Nucleus accumbens (tissue), 56 donors: ENCODE measurements around the gene ATP2A3.

Experiments used
- DNase-seq, 56 donors: peaks; one replicate each; lab custom pipeline; 2025; lab: John Stamatoyannopoulos, UW

Gene ATP2A3

DNA sequence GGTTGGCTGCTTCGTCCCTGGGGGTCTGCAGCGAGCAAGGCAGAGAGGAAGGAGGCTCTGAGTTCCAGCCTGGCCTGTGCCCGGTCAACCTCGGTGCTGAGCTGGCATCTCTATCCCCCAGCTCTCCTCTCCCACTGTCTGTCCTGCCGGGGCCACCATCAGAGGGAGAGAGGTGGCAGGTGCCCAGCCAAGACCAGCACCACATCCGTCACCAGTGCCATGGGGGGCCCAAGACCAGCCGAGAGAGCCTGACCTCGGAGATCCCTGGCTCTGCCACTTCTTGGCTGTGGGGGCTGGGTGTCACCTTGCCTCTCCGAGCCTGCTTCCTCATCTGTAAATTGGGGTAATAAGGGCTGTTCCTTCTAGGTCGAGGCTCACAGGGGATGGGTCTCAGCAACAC lies 47.4 kb downstream of the ATP2A3 start:
- DNase-seq, result no peak

DNA sequence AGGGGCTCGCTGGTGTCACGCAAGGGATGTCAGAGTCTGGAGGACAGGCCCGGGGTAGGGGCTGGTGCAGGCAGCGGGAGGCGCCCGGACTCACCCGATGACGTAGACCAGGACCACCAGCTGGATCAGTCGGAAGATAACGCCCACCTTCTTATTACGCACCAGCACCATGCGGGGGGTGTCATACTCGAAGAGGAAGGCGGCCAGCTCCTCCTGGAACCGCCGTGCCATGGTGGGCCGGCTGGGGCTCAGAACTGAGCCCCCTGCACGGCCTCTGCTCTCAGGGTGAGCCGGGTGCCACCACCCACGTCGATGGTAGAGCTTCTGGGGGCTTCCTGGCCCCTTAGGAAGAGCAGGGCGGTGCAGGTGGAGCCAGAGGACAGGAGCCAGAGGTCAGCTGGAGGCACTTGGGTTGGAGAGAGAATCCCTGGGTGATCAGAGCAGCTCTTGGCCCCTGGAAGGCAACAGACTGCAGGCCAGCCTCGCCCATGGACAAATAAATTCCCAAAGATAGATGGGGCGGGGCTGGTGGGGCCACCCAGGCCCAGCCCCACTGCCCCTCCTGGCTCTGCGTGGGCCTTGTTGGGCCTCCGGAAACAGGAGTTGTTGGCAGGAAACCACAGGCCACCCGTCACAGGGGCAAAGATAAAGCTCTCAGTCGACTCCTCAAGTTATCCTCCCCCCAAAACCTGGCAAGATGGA lies 48.1 kb downstream of the ATP2A3 start, which contains the start of gene P2RX1:
Gene P2RX1, minus strand, starts transcription at position 471 of the 702 bp plus-strand sequence. Its CDS starts 240 bp downstream, at position 231.
- peak in 3 of 56 donors; percentile 4 to 35 (median 26) for DNase-seq

DNA sequence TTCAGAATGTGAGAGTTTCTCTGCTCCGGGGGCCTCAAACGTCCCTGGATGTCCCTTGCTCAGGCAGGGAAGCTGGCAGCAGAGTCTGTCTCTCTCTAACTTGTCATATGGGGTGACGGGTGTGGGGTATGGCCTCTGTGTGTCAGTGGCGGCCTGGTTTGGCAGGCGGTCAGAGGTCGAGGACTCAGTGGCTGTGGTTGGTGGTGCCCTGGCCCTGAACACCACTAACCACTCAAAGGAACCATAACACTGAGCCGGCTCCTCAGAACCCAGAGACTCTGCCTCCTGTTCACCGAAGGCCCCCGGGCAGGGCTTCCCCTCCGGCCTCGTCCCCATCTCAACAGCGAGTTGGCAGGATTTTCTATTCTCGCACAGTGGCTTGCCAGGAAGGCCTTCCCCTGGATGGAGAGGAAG lies 48.6 kb downstream of the ATP2A3 start:
- DNase-seq, result no peak

DNA sequence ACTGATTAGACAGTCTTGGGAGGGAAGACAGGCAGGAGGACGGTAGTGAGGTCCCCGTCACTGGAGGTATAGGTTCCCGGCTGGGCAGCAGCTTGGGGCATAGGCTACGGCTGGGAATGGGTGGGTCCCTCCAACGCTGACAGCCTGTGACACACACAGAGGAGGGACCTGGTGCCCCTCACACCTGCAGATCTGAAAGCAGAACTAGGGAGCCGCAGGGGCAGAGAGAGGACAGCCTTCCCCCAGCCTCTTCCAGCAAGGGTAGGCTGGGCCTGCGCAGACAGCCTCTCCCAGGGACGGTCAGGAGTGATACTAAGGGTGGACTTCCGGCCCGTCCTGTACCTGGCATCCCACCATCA lies 49.9 kb downstream of the ATP2A3 start:
- DNase-seq, result no peak

DNA sequence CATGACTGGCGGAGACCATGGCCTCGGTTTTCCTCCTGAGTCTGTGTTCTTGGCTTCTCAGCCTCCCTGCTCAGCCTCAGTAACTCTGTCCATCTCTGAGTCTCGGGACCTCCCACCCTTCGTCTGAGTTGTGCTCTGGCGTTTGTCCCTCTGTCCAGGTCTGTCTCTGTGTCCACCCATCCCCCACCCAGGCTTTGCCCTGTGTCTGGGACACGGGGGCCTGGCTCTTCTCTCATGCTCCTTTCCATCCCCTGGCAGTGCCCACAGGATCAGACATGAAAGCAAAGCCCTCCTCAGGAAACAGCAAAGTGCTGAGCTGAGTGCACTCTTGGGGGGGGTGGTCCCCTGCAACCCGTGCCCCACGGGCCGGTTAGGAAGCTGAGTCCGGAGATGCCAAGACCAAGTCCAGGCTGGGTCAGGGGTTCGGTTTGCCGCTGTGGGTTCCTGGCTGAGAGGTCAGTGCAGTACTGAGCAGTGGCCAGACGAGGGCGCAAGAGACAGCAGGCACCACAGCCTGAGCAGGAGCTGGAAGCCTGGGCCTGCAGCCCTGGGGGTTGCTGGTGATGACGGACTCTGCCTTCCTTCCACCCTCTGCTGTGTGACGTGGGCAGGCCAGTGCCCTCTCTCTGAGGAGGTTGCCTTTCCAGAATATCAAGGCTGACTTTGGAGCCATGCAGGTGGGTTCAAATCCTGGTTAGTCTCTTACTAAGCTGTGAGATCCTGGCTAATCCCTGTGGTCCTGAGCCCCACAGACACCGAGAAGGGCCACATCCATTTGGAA lies 50.5 kb downstream of the ATP2A3 start:
- peak in 51 of 56 donors; percentile 19 to 85 (median 61) for DNase-seq

DNA sequence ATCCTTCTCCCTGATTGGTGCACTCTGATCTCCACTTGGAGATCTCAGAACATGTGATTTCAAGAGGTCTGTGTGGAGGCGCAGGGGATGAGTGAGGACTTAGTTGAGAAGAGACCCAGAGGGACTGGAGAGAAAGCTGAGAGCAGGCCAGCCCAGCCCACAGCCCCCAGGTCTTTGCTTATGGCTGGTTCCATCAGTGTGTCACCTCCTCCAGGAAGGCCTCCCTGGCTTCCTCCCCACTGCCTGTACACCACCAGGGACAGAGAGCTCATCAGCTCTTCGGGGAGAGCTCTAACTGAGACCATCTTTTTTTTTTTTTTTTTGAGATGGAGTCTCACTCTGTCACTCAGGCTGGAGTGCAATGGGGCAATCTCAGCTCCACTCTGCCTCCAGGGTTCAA lies 51.4 kb downstream of the ATP2A3 start:
- no peak for DNase-seq

DNA sequence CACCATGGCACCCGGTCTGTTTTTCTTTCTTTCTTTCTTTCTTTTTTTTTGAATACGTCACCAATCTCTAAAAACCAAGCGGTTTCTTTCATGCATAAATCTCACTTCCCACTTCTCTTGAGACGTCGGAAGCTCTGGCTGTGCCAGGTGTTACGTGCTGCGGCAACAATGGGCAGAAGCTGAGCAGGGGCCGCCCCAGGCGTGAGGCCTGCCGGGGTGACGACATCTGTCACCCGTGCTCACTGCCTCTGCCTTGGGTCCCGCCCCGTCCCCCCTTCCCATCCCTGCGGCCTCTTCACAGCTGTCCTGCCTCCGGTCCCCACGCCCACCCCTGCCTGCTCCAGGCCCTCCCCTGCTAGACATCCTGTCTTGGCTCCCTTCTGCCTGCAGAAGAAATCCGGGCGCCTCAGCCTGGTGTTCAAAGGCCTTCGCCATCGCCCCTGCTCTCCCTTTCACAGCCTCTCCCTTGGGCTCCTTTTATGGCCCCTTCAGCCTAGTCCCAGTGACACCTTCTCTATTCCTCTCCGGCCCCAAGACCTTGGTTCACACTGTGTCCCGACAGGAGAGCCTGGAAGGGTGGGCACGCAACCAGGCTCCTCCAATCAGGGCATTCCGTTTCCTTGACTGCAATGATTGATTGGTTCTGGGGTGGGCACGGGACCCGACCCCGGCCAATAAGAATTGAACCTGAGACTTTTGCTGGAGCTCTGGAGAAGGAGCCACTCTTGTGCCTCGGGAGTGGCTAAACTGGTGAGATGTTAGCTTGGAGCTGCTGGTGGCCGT lies 52.8 kb downstream of the ATP2A3 start:
- DNase-seq, result peak in 2 of 56 donors; percentile 5 to 16

DNA sequence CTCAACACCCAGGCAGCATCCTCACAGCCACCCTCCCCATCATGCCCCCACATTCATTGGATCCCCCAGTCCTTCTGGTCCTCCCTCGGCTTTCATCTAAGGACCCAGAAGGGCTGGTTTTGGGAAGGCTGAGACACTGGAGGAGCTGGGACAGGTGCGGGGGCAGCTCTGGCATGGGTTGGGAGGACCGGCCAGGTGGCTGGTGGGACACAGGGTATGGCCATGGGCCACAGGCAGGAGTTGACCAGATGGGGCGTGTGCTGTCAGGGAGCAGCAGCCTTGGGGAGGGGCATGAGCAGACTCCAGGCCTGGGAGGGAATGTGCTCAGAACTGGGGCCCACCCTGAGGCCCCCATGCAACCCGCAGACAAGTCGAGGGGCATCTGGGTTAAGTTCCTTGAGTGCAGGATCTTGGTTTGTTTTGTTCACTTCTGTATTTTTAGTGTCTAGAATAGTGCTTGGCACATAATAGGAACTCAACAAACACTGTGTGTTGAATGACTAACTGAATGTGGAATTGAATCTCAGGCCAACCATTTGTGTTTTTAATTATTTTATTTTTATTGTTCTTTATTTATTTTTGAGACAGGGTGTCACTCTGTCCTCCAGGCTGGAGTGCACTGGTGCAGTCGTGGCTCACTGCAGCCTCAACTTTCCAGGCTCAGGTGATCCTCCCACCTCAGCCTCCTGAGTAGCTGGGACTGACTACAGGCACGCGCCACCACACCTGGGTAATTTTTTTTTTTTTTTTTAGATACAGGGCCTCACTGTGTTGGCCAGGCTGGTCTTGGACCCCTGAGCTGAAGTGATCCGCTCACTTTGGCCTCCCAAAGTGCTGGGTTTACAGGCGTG lies 53.6 kb downstream of the ATP2A3 start:
- no peak for DNase-seq

DNA sequence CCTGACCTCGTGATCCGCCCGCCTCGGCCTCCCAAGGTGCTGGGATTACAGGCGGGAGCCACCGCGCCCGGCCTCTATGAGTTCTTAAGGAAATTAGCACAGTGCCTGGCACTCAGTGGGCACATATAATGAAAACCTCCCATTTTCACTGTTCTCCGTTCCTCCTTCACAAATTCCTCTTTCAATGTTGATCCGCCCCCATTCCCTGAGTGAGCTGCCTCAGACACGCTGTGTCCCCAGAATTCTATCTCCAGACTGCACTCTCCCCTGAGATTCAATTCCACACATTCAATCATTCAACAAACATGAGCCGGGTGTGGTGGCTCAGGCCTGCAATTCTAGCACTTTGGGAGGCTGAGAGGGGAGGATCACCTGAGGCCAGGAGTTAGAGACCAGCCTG lies 55.0 kb downstream of the ATP2A3 start:
- DNase-seq, result no peak

DNA sequence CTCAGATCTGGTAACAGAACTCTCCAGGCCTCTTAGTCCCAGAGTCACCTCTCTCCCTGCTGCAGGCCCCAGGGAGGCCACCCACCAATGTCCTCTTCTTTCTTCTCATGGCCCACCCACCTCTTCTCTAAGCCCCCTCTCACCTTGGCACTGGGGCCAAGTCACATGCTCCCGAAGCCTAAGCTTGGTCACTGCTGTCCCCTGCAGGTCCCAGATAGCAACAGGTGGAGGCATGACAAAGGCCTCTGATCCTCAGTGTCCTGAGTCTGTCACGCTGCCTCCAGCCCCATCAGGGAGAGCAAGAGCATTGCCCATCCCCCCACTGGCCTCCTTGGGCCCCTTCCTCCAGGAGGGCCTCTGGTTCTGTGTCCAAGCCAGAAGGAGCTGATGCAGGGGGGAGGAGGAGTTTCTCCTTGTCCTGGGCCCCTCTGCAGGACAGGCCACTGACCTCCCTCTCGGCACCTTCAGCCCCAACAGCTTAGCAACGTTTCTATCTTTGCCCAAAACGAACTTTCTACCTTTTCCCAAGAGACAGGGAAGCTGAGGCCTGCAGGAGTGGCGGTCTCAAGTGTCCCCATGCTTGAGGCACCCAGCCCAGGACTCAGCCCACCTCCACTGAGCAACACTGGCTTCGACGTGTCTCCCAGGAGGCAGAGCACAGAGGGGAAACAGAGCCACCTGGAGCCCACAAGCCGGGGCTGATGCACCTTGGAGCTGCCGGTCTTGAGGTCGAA lies 56.6 kb downstream of the ATP2A3 start:
- DNase-seq, result no peak

DNA sequence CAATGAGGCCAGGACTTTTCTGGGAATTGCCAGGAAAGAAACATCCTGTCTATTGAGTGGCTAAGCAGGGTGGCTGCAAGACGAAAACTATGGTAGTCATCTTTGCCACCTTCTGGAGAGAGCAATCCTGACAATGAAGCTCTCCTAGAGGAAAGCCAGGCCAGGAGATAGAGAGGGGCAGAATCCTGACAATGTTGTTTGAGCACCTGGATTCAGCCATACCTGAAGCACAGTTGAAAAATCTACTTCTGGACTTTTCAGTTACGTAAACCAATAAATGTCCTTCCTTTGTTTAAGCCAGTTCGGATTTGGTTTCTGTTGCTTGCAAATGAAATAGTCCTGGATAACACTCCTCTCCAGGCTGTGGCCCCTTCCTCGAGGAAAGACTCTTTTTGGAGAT lies 57.4 kb downstream of the ATP2A3 start:
- no peak for DNase-seq

DNA sequence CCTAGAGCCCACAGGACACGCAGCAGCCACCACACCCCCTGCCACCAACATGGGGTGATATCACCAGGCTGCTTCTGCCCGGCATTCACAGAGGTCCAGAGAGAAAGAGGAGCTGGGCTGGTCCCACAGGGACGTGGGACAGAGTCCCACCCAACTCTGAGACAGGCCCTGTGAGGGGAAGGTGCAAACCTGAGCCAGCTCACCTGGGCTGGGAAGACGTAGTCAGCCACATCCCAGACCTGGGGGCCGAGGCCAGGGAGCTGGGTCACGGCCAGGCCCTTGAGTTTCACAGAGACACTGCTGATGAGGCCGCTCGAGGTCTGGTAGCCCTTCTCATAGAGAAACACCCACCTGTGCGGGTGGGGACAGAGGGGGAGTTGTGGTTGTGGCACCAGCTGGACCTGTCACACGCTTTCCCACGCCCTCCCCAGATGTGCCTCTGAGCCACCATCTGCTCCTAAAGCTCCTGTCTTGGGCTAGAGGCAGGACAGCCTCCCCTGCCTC lies 59.2 kb downstream of the ATP2A3 start:
- DNase-seq, result no peak

DNA sequence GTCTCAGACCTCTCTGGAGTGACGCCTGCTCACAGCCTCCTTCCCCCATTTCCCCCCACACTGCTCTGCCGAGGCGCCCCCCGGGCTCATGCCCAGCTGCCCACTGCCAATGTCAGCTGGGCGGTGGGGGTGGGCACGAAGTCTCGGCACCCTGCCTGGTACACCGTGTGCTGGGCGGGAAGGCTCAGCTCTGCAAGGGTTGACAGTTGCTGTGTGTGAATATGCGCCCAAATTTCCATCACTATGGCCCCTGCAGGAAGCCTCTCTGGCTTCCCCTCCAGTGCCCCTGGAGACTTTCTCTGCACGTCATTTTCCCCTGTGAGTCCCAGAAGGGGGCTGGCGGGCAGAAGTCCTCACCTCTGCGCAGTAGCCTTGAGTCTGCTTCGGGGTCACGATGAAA lies 59.7 kb downstream of the ATP2A3 start:
- DNase-seq, result peak in 1 of 56 donors; percentile 44

DNA sequence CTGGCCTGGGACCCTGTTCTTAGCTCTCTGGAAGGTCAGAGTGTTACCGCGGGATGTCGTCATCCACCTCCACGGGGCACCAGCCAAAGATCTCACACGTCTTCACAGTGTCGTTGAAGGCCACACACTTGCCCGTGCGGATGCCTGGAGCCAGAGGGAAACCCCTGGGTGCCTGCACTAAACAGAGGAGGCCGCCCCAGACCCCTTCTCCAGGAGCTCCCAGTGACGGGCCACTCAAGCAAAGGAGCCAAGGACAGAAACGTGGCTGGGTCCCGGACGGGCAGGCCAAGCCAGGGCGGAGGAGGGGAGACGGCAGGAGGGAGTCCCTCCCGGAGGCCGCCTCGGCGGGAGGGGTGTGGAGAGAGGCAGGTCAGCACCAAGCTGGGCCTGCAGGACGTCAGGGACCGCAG lies 60.4 kb downstream of the ATP2A3 start:
- DNase-seq, result no peak

DNA sequence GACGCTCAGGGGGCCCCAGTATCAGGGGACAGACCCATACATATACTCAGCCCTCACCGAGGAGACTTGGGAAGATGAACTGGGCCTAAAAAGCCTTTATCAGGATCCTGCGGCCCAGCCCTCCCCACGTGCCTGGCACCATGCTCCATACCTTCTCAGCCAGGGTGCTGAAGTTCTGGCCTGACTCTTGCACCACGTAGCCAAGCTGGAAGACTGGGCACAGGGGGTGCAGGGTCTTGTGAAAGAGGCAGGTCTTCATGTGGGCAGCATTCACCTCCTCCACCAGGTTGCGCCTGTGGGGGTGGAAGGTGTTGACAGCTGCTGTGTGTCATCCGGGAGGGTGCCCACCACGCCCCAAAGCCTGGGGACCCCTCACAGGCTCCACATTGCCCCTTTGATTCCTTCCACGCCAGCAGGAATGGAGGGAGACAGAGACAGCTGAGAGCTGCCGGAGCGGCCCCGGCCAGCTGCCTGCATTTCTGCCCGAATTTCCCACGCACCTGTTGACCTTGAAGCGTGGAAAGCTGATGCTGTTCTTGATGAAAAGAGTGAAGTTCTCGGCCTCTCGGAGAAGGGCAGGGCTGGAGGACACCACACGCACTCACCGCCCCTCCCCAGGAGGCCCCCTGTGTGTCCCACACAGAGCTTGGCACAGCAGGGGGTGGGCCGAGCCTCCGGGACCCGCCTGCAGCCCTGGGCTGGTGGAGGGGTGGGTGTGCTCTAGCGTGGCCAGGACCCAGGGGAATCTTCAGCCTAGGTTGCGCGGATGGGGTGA lies 61.0 kb downstream of the ATP2A3 start:
- DNase-seq, result no peak

DNA sequence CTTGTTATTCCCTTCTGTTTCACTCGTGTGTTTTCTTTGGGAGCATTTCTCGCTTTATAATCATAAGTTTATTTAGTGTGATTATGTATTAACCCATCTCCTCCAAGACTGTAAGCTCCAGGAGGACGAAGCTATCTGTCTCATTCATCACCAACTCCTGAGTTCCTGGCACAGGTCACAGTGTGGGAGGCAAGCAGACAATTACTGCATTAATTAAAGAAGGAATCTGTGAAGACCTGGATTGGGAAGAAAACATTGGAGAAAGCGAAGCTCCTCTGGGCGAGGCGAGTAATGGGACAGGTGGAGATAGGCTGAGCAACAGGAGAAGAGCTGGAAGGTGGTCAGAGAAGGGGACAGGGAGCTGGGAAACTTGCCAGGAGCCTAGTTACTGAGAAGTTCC lies 63.6 kb downstream of the ATP2A3 start:
- DNase-seq, result no peak

DNA sequence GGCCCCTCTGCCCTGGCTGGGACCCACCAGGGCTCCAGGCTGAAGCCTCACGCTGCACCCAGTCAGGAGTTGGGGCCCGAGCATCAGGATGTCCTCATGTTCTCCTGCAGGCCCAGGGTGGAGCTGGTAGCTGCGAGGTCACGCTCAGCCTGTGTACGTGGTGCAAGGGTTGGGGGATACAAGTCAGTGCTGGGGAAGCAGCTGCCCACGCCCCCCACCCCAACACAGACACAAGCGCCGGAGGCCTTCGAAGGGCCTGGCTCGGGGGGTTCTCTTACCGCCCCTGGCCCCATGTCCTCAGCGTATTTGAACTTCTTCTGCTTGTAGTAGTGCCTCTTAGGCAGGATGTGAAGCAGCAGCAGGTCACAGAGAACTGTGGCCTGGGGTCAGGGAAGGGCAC lies 66.5 kb downstream of the ATP2A3 start:
- DNase-seq, result no peak

DNA sequence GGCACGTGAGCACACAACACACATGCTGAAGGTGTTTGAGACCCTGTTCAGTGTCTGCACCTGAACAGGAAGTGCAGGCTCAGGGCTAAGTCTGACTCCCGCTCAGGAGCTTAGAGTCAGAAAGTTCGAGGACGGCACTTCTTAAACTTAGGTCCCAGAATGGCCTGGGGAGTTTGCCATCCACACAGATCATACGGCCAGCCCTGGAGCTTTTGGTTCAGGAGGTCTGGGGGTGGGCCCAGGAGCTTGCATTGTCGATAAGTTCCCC lies 67.3 kb downstream of the ATP2A3 start:
- DNase-seq, result no peak
